SK-N-SH (cell line): ENCODE measurements around the gene GNAS-AS1.

Experiments
- EZH2phosphoT487 ChIP-seq: fragments of 200-600 bp; sonication (generic); IDR thresholded peaks from 2 replicates; pipeline ENCODE4 v1.6.1; 2017; ENCODE audit warnings: low read depth, mixed run types, mild to moderate bottlenecking, antibody characterized with exemption, moderate library complexity, borderline replicate concordance
- FOXJ3 ChIP-seq: sonication (generic); formaldehyde crosslinking; IDR thresholded peaks from 2 replicates; pipeline ENCODE4 v1.5.1; 2020; ENCODE audit warnings: mild to moderate bottlenecking, missing genetic modification reagents
- POLR2AphosphoS5 ChIP-seq: IDR thresholded peaks from 2 replicates; pipeline ENCODE4 v1.6.1; 2012; ENCODE audit warnings: low read depth, low read length
- YY1 ChIP-seq: IDR thresholded peaks from 2 replicates; pipeline ENCODE4 v1.4.0; 2012; ENCODE audit warnings: low read depth, mild to moderate bottlenecking
- TF ChIP-seq, protein P1 (sequence below): IDR thresholded peaks from 2 replicates; pipeline ENCODE4 v1.4.0; 2012; ENCODE audit warnings: low read depth
- TF ChIP-seq, protein P2 (sequence below): fragments of 200-600 bp; sonication (generic); IDR thresholded peaks from 2 replicates; pipeline ENCODE4 v1.6.1; 2017; ENCODE audit warnings: antibody characterized with exemption, mild to moderate bottlenecking, moderate library complexity

DNA sequence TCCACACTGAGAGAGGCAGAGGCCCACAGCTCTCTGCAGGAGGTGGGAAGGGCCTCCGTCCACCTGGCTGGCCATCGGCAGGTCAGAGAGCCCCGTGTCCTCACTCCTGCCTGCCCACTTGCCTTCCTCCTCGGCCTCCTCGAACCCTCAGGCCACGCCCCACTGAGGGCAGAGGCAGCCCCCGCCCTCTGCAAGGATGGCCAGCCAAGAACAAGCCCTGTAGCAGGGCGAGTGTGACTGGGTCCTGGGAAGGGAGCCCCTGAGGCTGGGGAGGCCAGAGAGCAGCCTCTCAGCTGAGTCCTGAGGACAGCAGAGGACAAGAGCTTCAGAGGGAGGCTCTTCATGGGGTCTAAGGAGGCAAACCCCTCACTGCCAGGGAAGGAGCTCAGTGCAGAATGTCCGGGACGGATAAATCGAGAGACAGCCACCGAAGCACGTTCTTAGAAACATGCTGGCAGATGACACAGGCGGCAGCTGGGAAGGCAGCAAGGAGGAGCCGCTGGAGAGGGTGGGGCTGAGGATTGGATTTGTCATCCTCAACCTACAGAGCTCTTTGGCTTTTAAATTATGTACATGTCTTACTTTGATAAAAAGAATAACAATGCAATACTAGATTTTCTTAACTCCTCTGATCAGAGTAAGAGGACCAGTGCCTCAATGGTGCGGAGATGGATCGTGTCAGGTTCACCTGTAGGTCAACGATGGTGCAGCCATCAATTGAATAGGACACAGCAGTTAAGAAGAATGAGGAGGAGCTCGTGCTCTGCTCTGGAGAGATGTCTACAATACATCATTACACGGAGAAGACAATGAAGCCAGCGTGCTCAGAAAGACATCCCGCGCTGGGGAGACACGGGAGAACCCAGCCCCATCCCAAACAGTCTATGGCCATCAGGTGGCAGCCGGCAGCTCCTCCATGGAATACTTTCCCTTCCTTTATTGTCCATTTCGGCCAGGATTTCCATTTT lies 53.0 kb downstream of the GNAS-AS1 start:
- TF ChIP-seq EZH2phosphoT487 (no peak), POLR2AphosphoS5 (no peak), FOXJ3 (CRISPR knock-in tag) (no peak), YY1 (no peak)
- TF ChIP-seq, protein P1, sequence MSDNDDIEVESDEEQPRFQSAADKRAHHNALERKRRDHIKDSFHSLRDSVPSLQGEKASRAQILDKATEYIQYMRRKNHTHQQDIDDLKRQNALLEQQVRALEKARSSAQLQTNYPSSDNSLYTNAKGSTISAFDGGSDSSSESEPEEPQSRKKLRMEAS, result no peak
- TF ChIP-seq, protein P2, sequence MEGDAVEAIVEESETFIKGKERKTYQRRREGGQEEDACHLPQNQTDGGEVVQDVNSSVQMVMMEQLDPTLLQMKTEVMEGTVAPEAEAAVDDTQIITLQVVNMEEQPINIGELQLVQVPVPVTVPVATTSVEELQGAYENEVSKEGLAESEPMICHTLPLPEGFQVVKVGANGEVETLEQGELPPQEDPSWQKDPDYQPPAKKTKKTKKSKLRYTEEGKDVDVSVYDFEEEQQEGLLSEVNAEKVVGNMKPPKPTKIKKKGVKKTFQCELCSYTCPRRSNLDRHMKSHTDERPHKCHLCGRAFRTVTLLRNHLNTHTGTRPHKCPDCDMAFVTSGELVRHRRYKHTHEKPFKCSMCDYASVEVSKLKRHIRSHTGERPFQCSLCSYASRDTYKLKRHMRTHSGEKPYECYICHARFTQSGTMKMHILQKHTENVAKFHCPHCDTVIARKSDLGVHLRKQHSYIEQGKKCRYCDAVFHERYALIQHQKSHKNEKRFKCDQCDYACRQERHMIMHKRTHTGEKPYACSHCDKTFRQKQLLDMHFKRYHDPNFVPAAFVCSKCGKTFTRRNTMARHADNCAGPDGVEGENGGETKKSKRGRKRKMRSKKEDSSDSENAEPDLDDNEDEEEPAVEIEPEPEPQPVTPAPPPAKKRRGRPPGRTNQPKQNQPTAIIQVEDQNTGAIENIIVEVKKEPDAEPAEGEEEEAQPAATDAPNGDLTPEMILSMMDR, result no peak
